ENCODE data around the gene STAT3. TPM values are rescaled to one million over a fixed set of nuclear protein-coding genes. Genes with fewer than 3 reads are reported as not detected.

The STAT3 gene
- total and polyA plus RNA-seq, 9 of the 15 experiments (the other 6 are each of a cell fraction or from before 2014, with no cell fraction given), result 90.0 to 179 (median 114) TPM

DNA sequence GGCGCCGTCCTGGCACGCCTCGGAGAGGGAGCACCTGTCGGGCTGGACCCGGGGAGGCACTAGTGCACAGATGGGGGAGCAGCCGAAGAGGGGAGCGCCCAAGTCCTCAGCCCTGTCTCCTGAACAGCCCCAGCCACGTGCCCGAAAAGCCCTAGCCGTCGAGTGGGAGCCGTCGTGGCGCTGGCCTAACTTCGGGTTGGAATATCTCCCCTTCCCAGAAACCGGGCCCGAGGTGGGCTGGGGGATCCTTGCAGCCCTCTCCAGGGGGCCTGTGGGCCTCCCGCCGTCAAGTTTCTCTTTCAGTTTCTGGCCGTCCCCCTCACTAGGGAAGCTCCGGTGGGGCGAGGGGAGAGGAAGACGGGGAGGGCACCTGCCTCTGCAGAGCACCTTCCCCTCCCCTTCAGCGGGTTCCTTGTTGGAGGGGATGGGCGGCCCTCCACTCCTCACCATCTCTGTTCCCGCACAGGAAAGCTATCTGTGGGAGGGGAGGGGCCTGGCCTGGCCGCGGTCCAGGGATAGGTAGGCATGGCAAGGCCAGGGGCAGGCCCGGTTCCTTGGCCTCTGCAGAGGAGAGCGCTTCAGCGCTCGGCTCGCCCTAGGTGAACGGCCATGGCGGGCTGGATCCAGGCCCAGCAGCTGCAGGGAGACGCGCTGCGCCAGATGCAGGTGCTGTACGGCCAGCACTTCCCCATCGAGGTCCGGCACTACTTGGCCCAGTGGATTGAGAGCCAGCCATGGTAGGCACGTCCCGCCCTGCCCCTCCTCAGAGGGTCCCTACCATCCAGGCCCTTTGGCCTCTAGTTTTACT, 99.2 kb downstream of the STAT3 start (continued):
- TF ChIP-seq ZNF324 (CRISPR knock-in tag; IDR thresholded peaks at IDR 0.05) (no peak), ZC3H11A (IDR thresholded peaks at IDR 0.05; ENCODE audit: low read depth, low read length) (no peak), CCNT2 (IDR thresholded peaks at IDR 0.05; ENCODE audit: borderline replicate concordance, extremely low read depth, insufficient read length, low read depth, low read length) (no peak), ARID4B (CRISPR knock-in tag; IDR thresholded peaks at IDR 0.05) (no peak), ZNF445 (CRISPR knock-in tag; IDR thresholded peaks at IDR 0.05; ENCODE audit: low read depth) (no peak), ATF3 (IDR thresholded peaks at IDR 0.05) (no peak), ATF3 (CRISPR knock-in tag; conservative IDR thresholded peaks at IDR 0.05) (no peak), ZNF212 (CRISPR knock-in tag; IDR thresholded peaks at IDR 0.05) (no peak), CSDE1 (IDR thresholded peaks at IDR 0.05) (no peak), SREBF2 (CRISPR knock-in tag; IDR thresholded peaks at IDR 0.05) (0 out of 2 replicates have a peak, but pooled peaks have one; percentile 25), EP300 (IDR thresholded peaks at IDR 0.05; ENCODE audit: low read length) (no peak), ZNF12 (CRISPR knock-in tag; IDR thresholded peaks at IDR 0.05) (no peak), SRSF3 (IDR thresholded peaks at IDR 0.05; ENCODE audit: insufficient read depth, low read length) (no peak), ZEB2 (IDR thresholded peaks at IDR 0.05) (no peak), TAF15 (IDR thresholded peaks at IDR 0.05; ENCODE audit: low read depth, low read length) (no peak), POLR3A (IDR thresholded peaks at IDR 0.05; ENCODE audit: borderline replicate concordance, extremely low read depth, insufficient read depth, insufficient read length) (no peak), CTBP1 (IDR thresholded peaks at IDR 0.05; ENCODE audit: borderline replicate concordance) (peak; percentile 56), KAT8 (IDR thresholded peaks at IDR 0.05; ENCODE audit: low read depth) (no peak), HMG20A (CRISPR knock-in tag; conservative IDR thresholded peaks at IDR 0.05) (no peak), ASH1L (IDR thresholded peaks at IDR 0.05; ENCODE audit: borderline replicate concordance, low read depth, partially characterized antibody) (no peak), ARHGAP35 (IDR thresholded peaks at IDR 0.05; ENCODE audit: partially characterized antibody) (no peak), USF1 (CRISPR knock-in tag; IDR thresholded peaks at IDR 0.05) (no peak), ZSCAN29 (IDR thresholded peaks at IDR 0.05) (no peak), TRIM24 (IDR thresholded peaks at IDR 0.05) (peak in 1 of 2 experiments; percentile 52; a peak in 1 of 4 replicates), STAT5A (IDR thresholded peaks at IDR 0.05; ENCODE audit: borderline replicate concordance, low read length) (no peak)
